H1 (cell line): ENCODE measurements around the gene LGALS4. TPM values are rescaled to one million over a fixed set of nuclear protein-coding genes. Genes with fewer than 3 reads are reported as not detected.
A peak's percentile ranks its signal among the peaks of the same experiment; 100 is the strongest.

ENCODE experiments used
- CTCF ChIA-PET: fragments of 300-600 bp; sonication (Branson Sonifier 250); formaldehyde crosslinking; loops from one replicate; lab custom pipeline; 2021; ENCODE audit not compliant: partially characterized antibody; lab: Charles Lee
- POLR2A ChIA-PET: fragments of 300-600 bp; sonication (Branson Sonifier 250); formaldehyde crosslinking; loops from one replicate; lab custom pipeline; 2021; ENCODE audit warnings: inconsistent platforms; ENCODE audit not compliant: partially characterized antibody; lab: Charles Lee
- DNase-seq, 2 experiments: peaks; one replicate each; pipeline versions ENCODE4 v3.0.0 to v3.0.0-alpha.2; 2010 to 2022; ENCODE audit warnings: low spot score in 2 of 2, low read depth in 1 of 2, mixed read lengths in 1 of 2
- FAIRE-seq: peaks from 2 replicates; lab custom pipeline; 2011; peaks lifted over from hg19 to GRCh38; lab: Jason Lieb, UNC
- H2AFZ ChIP-seq: 2 replicates; pipeline ENCODE4 v1.8.1; 2012; ENCODE audit warnings: low read length, inconsistent platforms
- H2AK5ac ChIP-seq: 2 replicates; pipeline ENCODE4 v1.6.1; 2013; ENCODE audit warnings: low read depth, low read length
- H2BK120ac ChIP-seq: replicated peaks from 2 replicates; pipeline ENCODE3; 2013; ENCODE audit warnings: low read depth, low read length, inconsistent platforms
- H2BK12ac ChIP-seq: 2 replicates; pipeline ENCODE4 v1.6.1; 2013; ENCODE audit warnings: low read depth, low read length
- H2BK15ac ChIP-seq: 2 replicates; pipeline ENCODE4 v1.6.1; 2013; ENCODE audit warnings: low read length
- H2BK20ac ChIP-seq: 2 replicates; pipeline ENCODE4 v1.6.1; 2013; ENCODE audit warnings: low read length
- H2BK5ac ChIP-seq: 2 replicates; pipeline ENCODE4 v1.6.1; 2013; ENCODE audit warnings: low read depth, low read length
- H3K14ac ChIP-seq: 2 replicates; pipeline ENCODE4 v1.6.1; 2013; ENCODE audit warnings: inconsistent platforms; ENCODE audit not compliant: insufficient read length
- H3K18ac ChIP-seq: 2 replicates; pipeline ENCODE4 v1.6.1; 2013; ENCODE audit warnings: low read length; ENCODE audit errors: extremely low read depth
- H3K23ac ChIP-seq: 2 replicates; pipeline ENCODE4 v1.6.1; 2013; ENCODE audit warnings: inconsistent platforms; ENCODE audit not compliant: insufficient read length
- H3K23me2 ChIP-seq: 2 replicates; pipeline ENCODE4 v1.6.1; 2013; ENCODE audit warnings: low read depth, low read length
- H3K27ac ChIP-seq: 2 replicates; pipeline ENCODE4 v1.6.1; 2011; ENCODE audit warnings: low read depth, low read length, inconsistent platforms
- H3K27me3 ChIP-seq, 4 experiments: replicated peaks in 1 of 4; 1 replicate in 1 of 4; 2 replicates in 3 of 4; pipeline versions ENCODE4 v1.6.1 to v1.8.1; 2011 to 2013; ENCODE audit warnings: low read length in 3 of 4, mild to moderate bottlenecking in 3 of 4, inconsistent platforms in 2 of 4, mixed read lengths in 2 of 4, moderate library complexity in 1 of 4; ENCODE audit not compliant: control insufficient read depth in 3 of 4, insufficient read depth in 3 of 4; ENCODE audit errors: extremely low read depth in 1 of 4
- H3K36me3 ChIP-seq, 4 experiments: 2 replicates each; pipeline versions ENCODE4 v1.6.1 to v1.8.1; 2011 to 2013; ENCODE audit warnings: mild to moderate bottlenecking in 4 of 4, low read length in 3 of 4, moderate library complexity in 2 of 4, control low read depth in 1 of 4, inconsistent platforms in 1 of 4; ENCODE audit not compliant: insufficient read depth in 4 of 4, control insufficient read depth in 2 of 4
- H3K4ac ChIP-seq: replicated peaks from 2 replicates; pipeline ENCODE3; 2013; ENCODE audit warnings: low read length, low read depth, mixed read lengths, inconsistent platforms; ENCODE audit not compliant: insufficient read length
- H3K4me1 ChIP-seq, 4 experiments: replicated peaks in 1 of 4; 1 replicate in 1 of 4; 2 replicates in 3 of 4; pipeline versions ENCODE4 v1.6.1 to v1.8.1; 2011 to 2013; ENCODE audit warnings: low read length in 3 of 4, inconsistent platforms in 2 of 4, mixed read lengths in 1 of 4; ENCODE audit not compliant: insufficient read depth in 4 of 4, control insufficient read depth in 3 of 4
- H3K4me2 ChIP-seq, 2 experiments: 2 replicates each; pipeline versions ENCODE4 v1.6.1 to v1.8.1; 2011 to 2013; ENCODE audit warnings: low read depth in 2 of 2, low read length in 2 of 2, control low read depth in 1 of 2, inconsistent platforms in 1 of 2, mild to moderate bottlenecking in 1 of 2; ENCODE audit not compliant: insufficient read depth in 1 of 2
- H3K4me3 ChIP-seq, 4 experiments: fragments of 200-600, 300-600 bp in 1 of 4; sonication (generic), shearing (Covaris generic), sonication (Bioruptor Twin) in 1 of 4; 2 replicates each; pipeline versions ENCODE4 v1.5.1 to v1.8.1; 2011 to 2016; ENCODE audit warnings: low read length in 4 of 4, low read depth in 3 of 4, control low read depth in 2 of 4, inconsistent platforms in 2 of 4, mild to moderate bottlenecking in 2 of 4, mixed read lengths in 1 of 4, moderate library complexity in 1 of 4; ENCODE audit not compliant: insufficient read depth in 2 of 4; ENCODE audit errors: extremely low read depth in 1 of 4
- H3K56ac ChIP-seq: replicated peaks from 2 replicates; pipeline ENCODE3; 2013; ENCODE audit warnings: low read depth, mild to moderate bottlenecking, mixed read lengths, low read length, inconsistent platforms; ENCODE audit not compliant: insufficient read length
- H3K79me1 ChIP-seq: 2 replicates; pipeline ENCODE4 v1.6.1; 2013; ENCODE audit warnings: low read depth, low read length, control low read depth
- H3K79me2 ChIP-seq, 2 experiments: 2 replicates each; pipeline versions ENCODE4 v1.6.1 to v1.8.1; 2012 to 2013; ENCODE audit warnings: low read length in 2 of 2, mild to moderate bottlenecking in 2 of 2, inconsistent platforms in 1 of 2; ENCODE audit not compliant: insufficient read depth in 2 of 2, control insufficient read depth in 1 of 2
- H3K9ac ChIP-seq, 4 experiments: replicated peaks in 1 of 4; 1 replicate in 1 of 4; 2 replicates in 3 of 4; pipeline versions ENCODE4 v1.6.1 to v1.8.1; 2011 to 2013; ENCODE audit warnings: low read depth in 3 of 4, low read length in 3 of 4, control low read depth in 2 of 4, mild to moderate bottlenecking in 2 of 4, moderate library complexity in 2 of 4, inconsistent platforms in 1 of 4; ENCODE audit errors: extremely low read depth in 1 of 4
- H3K9me3 ChIP-seq, 2 experiments: 2 replicates each; pipeline versions ENCODE4 v1.6.1 to v1.8.1; 2012 to 2013; ENCODE audit warnings: mild to moderate bottlenecking in 2 of 2, moderate library complexity in 2 of 2, control low read depth in 1 of 2, inconsistent platforms in 1 of 2, low read depth in 1 of 2, low read length in 1 of 2, mixed read lengths in 1 of 2; ENCODE audit not compliant: insufficient read depth in 2 of 2
- H4K20me1 ChIP-seq, 2 experiments: replicated peaks in 1 of 2; 2 replicates each; pipeline versions ENCODE3 to v1.8.1; 2011 to 2013; ENCODE audit warnings: inconsistent platforms in 2 of 2, low read length in 2 of 2, mild to moderate bottlenecking in 1 of 2; ENCODE audit not compliant: insufficient read depth in 2 of 2, control insufficient read depth in 1 of 2
- H4K5ac ChIP-seq: 2 replicates; pipeline ENCODE4 v1.6.1; 2013; ENCODE audit warnings: low read length, low read depth, mixed read lengths, inconsistent platforms; ENCODE audit not compliant: insufficient read length
- H4K8ac ChIP-seq: 2 replicates; pipeline ENCODE4 v1.8.0; 2013; ENCODE audit warnings: mild to moderate bottlenecking, moderate library complexity, low read length, inconsistent platforms; ENCODE audit not compliant: insufficient read depth; ENCODE audit errors: extremely low read depth
- H4K91ac ChIP-seq: replicated peaks from 2 replicates; pipeline ENCODE3; 2013; ENCODE audit warnings: low read length, mixed read lengths, inconsistent platforms; ENCODE audit not compliant: insufficient read length
- E2F6 ChIP-seq: IDR thresholded peaks from 2 replicates; pipeline ENCODE4 v1.6.1; 2012; ENCODE audit warnings: inconsistent platforms
- POLR2A ChIP-seq, 2 experiments: IDR thresholded peaks; 1 replicate in 1 of 2; 2 replicates in 1 of 2; pipeline ENCODE4 v1.6.1; 2011; ENCODE audit warnings: low read depth in 2 of 2, low read length in 2 of 2, mild to moderate bottlenecking in 2 of 2; ENCODE audit errors: control extremely low read depth in 1 of 2
- WGBS, 2 experiments: shearing (Covaris generic) in 1 of 2; methylation state at CpG; one replicate each; pipeline versions ENCODE4 v1.1.6 to v1.1.7; 2013 to 2015; ENCODE audit warnings: low lambda C conversion rate in 2 of 2, mixed read lengths in 2 of 2, inconsistent platforms in 1 of 2, low coverage in 1 of 2, missing lambda C conversion rate in 1 of 2; ENCODE audit not compliant: insufficient replicate concordance in 2 of 2, insufficient coverage in 1 of 2, insufficient read length in 1 of 2; ENCODE audit errors: extremely low coverage in 1 of 2, missing lambda C conversion rate in 1 of 2; 5-methylcytosine and 5-hydroxymethylcytosine counted together
- polyA plus RNA-seq, 7 experiments: library from polyadenylated mRNA; depleted of rRNA in 3 of 7; stranded (reverse) in 5 of 7; unstranded in 2 of 7; fragments of >200 nt in 5 of 7; fragments of 200-250 nt in 2 of 7; gene quantifications; 1 replicate in 5 of 7; 2 replicates in 1 of 7; 4 replicates in 1 of 7; pipeline versions ENCODE4 v1.2.1 to v1.2.3, GENCODE V29; 2011 to 2013; ENCODE audit warnings: missing spikeins in 2 of 7, mixed read lengths in 2 of 7
- total RNA-seq: library from RNA; stranded (reverse); fragmentation: NEBNext Ultra II Directional; extraction: Animal tissue kit (Norgen Biotek cat#: 25700); gene quantifications from 2 replicates; pipeline ENCODE4 v1.2.1, GENCODE V29; 2021

LGALS4 gene
- total and polyA plus RNA-seq, 2 of the 8 experiments (the other 6 are each of a cell fraction or from before 2014, with no cell fraction given): 0.32 to 0.37 TPM

GRCh38 chr19:38842439-38843174, 29.9 kb upstream of the LGALS4 start:
- Histone ChIP-seq H3K4me1 (peaks cover 0 to 3% (median 0%) of the 10 kb centered on the region in 4 experiments; a peak in 1 of 7 replicates), H2AK5ac (no peak overlapping the region), H3K4me2 (no peak overlapping the region), H3K56ac (no peak overlapping the region), H4K5ac (no peak overlapping the region), H3K9ac (no peak overlapping the region), H3K36me3 (peaks cover 86 to 100% (median 99%) of the 10 kb centered on the region in 4 experiments), H3K9me3 (no peaks in the 10 kb centered on the region), H2BK12ac (no peak overlapping the region), H3K4ac (no peak overlapping the region), H2BK5ac (no peak overlapping the region; the same call in 1 of the 2 replicates), H3K23ac (no peak overlapping the region), H3K79me2 (peaks cover 8 to 61% of the 10 kb centered on the region in 2 experiments; a peak in 3 of 4 replicates), H2BK15ac (no peak overlapping the region), H4K8ac (no peak overlapping the region; the same call in 1 of the 2 replicates), H3K4me3 (no peak overlapping the region), H2BK120ac (no peak overlapping the region), H4K91ac (no peak overlapping the region), H3K18ac (no peak overlapping the region), H3K23me2 (no peaks in the 10 kb centered on the region), H3K27ac (no peak overlapping the region), H3K14ac (no peak overlapping the region), H2BK20ac (no peak overlapping the region), H4K20me1 (peaks cover 45 to 61% of the 10 kb centered on the region in 2 experiments), H2AFZ (no peak overlapping the region), H3K27me3 (no peaks in the 10 kb centered on the region; a peak in 1 of 7 replicates), H3K79me1 (peaks cover 11% of the 10 kb centered on the region; the same call in 1 of the 2 replicates)
- TF ChIP-seq E2F6: no peak
- TF ChIP-seq POLR2A (IDR thresholded peaks at IDR 0.05; ENCODE audit: control extremely low read depth in 1 of 2, low read depth in 2 of 2, low read length in 2 of 2): peak in 1 of 2 experiments; percentile 24; a peak in 1 of 3 replicates
- DNase-seq (no peak), FAIRE-seq (no peak)
- ChIA-PET CTCF (interaction anchor here (0.6 to 1.1 kb wide), 3 partner anchors 13 to 327 kb away, joined by 3 read pairs; no protein-coding TSS in a partner anchor), POLR2A (interaction anchor here (1.0 to 8.3 kb wide), 5 partner anchors 8 to 92 kb away, joined by 3 to 376 read pairs (median 3); partner anchors contain the start of gene ECH1)
- WGBS, 2 experiments: 91% methylated on average over 17 of the region's 17 CpGs; no CpG with 5 or more reads in 1 of the 2 experiments
